Suprapubic skin (tissue), 3 donors: ENCODE measurements around the gene OR2T6.

ENCODE experiments used
- CTCF ChIP-seq, 2 donors: fragments of 200-600 bp in 1 of 2; fragments of 450-650 bp in 1 of 2; sonication (generic) in 1 of 2; IDR thresholded peaks; one replicate each; pipeline ENCODE4 v1.5.1; 2016 to 2019; ENCODE audit warnings: antibody characterized with exemption in 2 of 2, mild to moderate bottlenecking in 1 of 2, moderate library complexity in 1 of 2
- EP300 ChIP-seq: sonication (generic); formaldehyde crosslinking; IDR thresholded peaks from one replicate; pipeline ENCODE4 v1.6.1; 2017; ENCODE audit warnings: antibody characterized with exemption
- POLR2A ChIP-seq, 2 donors: fragments of 450-650 bp; IDR thresholded peaks; one replicate each; pipeline ENCODE4 v1.6.1; 2017; ENCODE audit warnings: antibody characterized with exemption in 2 of 2, mild to moderate bottlenecking in 2 of 2, moderate library complexity in 2 of 2

GRCh38 chr1:248402748-248403147 is 27.2 kb downstream of the OR2T6 start, which contains the start of gene OR2T1:
- TF ChIP-seq CTCF (IDR thresholded peaks at IDR 0.05): no peak
- TF ChIP-seq POLR2A (IDR thresholded peaks at IDR 0.05): no peak
- TF ChIP-seq EP300: no peak
